Mesothelial cell of epicardium (in vitro differentiated cells): ENCODE measurements around the gene SEPTIN5. TPM values are rescaled to one million over a fixed set of nuclear protein-coding genes. Genes with fewer than 3 reads are reported as not detected.

ENCODE experiments used
- DNase-seq, 2 experiments: peaks; one replicate each; pipeline ENCODE4 v3.0.0; 2021; ENCODE audit warnings: low spot score in 2 of 2; ENCODE audit not compliant: unreplicated experiment in 2 of 2
- H3K27ac Mint-ChIP-seq: 2 replicates; pipeline ENCODE4 v1.8.0; 2021; ENCODE audit warnings: mixed read lengths
- H3K27me3 Mint-ChIP-seq: 2 replicates; pipeline ENCODE4 v1.8.0; 2021; ENCODE audit warnings: low read depth, mixed read lengths
- H3K36me3 Mint-ChIP-seq: 2 replicates; pipeline ENCODE4 v1.8.0; 2021; ENCODE audit warnings: mixed read lengths
- H3K4me1 Mint-ChIP-seq: 2 replicates; pipeline ENCODE4 v1.8.0; 2021; ENCODE audit warnings: mixed read lengths
- H3K4me3 Mint-ChIP-seq: 2 replicates; pipeline ENCODE4 v1.8.0; 2021; ENCODE audit warnings: mild to moderate bottlenecking, moderate library complexity, mixed read lengths
- H3K9me3 Mint-ChIP-seq: 2 replicates; pipeline ENCODE4 v1.8.0; 2021; ENCODE audit warnings: mixed read lengths
- total RNA-seq: library from RNA; stranded (reverse); gene quantifications from 3 replicates; pipeline ENCODE4 v1.2.1, GENCODE V29; 2021
- TF ChIP-seq, protein P1 (sequence below): fragments of 200-600 bp; sonication (generic); IDR thresholded peaks from one replicate; pipeline ENCODE4 v1.5.0; 2021; ENCODE audit warnings: antibody characterized with exemption; ENCODE audit not compliant: unreplicated experiment

SEPTIN5 gene
- total RNA-seq, 1 donor from 2014 or later = 42.1 TPM

DNA sequence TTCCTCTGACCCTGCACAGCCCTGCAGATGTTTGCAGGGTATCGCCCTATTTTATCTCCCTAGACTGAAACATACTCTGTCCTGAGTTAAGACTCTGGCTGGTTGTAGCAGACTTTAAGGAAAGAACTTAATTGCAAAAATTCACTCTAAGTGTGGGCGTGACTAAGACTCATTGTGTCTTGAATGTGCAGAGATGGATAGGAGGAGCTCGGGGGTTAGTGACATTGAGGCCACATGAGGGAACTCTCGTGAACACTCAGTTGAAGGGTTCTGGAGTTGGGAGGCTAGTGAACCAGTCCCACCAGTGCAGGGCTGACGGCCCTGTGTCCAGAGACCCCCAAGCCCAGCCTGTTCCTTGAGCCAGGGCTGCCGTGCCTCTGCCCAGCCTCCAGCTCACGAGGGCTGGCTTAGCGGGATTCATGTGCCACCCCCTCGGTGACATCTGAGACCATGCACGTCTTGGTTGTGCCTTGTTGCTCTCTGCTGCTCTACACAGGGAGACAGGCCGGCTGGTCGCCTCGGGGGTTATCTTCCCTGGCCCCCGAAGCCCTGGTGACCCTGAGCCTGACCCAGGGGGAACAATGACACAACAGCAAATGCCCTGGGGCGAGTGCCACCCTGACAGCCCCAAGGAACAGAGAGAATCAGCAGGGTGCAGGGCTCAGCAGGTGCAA lies 34.8 kb downstream of the SEPTIN5 start:
- Mint-ChIP-seq H3K4me3 (no peak overlapping the region), H3K4me1 (peaks cover 5% of the 10 kb centered on the region), H3K27ac (no peak overlapping the region), H3K36me3 (no peaks in the 10 kb centered on the region), H3K9me3 (no peaks in the 10 kb centered on the region), H3K27me3 (peaks cover 39% of the 10 kb centered on the region)
- TF ChIP-seq, protein P1, sequence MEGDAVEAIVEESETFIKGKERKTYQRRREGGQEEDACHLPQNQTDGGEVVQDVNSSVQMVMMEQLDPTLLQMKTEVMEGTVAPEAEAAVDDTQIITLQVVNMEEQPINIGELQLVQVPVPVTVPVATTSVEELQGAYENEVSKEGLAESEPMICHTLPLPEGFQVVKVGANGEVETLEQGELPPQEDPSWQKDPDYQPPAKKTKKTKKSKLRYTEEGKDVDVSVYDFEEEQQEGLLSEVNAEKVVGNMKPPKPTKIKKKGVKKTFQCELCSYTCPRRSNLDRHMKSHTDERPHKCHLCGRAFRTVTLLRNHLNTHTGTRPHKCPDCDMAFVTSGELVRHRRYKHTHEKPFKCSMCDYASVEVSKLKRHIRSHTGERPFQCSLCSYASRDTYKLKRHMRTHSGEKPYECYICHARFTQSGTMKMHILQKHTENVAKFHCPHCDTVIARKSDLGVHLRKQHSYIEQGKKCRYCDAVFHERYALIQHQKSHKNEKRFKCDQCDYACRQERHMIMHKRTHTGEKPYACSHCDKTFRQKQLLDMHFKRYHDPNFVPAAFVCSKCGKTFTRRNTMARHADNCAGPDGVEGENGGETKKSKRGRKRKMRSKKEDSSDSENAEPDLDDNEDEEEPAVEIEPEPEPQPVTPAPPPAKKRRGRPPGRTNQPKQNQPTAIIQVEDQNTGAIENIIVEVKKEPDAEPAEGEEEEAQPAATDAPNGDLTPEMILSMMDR = no peak
- DNase-seq = no peak

DNA sequence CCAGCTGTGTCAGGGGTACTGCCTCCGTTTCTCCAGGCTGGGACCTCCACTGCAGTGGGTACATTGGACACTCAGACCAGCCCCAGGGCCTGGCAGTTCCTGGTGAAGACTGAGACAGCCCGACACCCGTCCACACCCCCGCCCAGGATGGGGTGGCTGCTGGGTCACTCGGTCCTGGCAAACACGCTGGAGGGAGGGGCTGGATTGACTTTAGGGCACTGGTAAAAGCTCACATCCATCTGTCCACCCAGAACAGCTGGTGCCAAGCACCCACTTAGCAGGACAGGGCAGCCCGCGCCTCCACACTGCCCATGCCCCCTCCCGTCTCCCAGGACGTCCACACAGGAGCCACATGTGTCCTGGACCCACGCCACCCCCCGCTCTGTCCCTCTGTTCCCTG lies 35.6 kb downstream of the SEPTIN5 start:
- Mint-ChIP-seq H3K27me3 (peaks cover 47% of the 10 kb centered on the region), H3K36me3 (no peaks in the 10 kb centered on the region), H3K4me1 (peaks cover 5% of the 10 kb centered on the region), H3K9me3 (no peaks in the 10 kb centered on the region), H3K27ac (no peak overlapping the region), H3K4me3 (no peak overlapping the region)
- TF ChIP-seq, protein P1 = no peak
- DNase-seq = no peak

DNA sequence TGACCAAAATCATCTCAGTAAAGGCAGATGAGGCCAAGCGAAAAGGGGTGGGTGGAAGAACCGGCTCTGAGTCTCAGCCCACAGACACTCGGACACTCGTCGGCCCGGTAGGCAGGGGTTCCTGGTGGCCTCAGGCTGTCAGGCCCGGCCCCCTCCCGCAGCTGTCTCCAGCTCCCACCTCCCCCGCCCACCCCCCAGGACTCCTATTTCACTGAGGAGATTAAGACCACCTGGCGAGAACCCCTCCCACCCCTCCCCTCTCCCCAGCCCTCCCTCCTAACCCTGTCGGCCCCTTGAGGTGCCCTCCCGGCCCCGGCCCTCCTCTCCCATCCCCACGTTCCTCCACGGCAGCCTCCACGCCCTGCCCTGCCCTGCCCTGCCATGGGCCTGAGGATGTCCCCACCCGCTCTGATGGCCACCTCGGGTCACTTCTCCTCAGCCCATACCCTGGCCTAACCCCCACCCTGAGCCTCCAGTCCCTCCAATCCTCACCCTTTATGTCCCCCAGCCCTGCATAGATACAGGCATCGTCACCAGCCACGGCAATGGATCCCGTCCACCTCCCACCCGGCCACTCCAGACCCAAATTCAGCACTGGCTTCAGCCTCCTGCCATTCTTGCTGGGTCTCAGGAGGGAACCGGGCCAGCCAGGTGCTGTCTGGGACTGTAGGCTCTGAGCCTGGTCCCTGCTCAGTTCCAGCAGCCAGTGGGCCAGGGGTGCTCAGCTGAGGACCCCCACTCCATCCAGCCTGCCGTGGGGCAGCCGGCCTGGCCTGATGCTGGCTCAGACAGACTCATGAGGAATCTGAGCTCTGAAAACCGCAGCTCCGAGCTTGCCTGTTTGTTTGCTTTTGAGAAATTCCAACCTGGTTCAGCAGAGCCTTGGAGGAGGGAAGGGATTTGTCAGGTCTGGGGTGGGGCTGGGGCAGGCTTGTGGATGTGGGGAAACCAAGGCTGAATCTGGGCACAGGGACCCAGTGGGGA lies 36.5 kb downstream of the SEPTIN5 start:
- H3K4me1 Mint-ChIP-seq = peaks cover 7% of the 10 kb centered on the region
- H3K27me3 Mint-ChIP-seq = peaks cover 56% of the 10 kb centered on the region
- TF ChIP-seq, protein P1 = no peak
- H3K36me3 Mint-ChIP-seq = no peaks in the 10 kb centered on the region
- H3K27ac Mint-ChIP-seq = no peak overlapping the region
- H3K4me3 Mint-ChIP-seq = no peak overlapping the region
- DNase-seq = no peak
- H3K9me3 Mint-ChIP-seq = no peaks in the 10 kb centered on the region

DNA sequence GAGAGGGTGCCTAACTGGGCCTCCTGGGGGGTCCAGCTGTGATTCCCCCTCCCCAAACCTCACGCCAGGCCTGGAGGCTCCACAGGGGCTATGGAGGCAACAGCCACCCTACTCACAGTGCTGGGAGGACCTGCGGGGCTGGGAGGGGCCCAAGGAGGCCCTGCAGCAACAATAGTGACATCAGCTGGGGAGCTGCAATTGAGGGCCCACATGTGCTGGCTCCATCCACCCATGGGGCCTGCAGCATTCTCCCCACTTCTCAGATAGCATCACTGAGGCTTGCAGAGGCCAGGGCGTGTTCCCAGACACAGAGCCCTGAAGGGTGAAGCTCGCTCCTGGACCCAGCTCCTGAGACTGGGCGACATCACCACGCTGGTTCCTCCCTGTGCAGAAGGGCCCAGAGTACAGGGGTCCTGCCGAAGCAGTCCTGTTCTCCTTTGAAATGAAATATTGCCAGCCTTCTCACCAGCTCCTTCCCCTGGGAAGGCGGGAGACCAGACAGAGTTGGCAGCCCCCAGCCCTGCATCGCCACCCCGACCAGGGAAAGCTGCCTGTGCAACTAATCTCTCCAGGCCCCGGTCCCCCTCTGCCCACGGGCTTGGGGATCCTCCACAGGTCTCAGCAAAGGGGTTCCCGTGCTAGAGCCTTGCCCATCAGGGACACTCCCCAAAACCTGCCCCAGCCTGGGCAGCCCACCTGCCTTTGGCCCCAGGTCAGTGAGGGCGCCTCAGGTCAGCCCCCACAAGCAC lies 37.4 kb downstream of the SEPTIN5 start:
- no peak overlapping the region for H3K27ac Mint-ChIP-seq
- H3K9me3 Mint-ChIP-seq = no peaks in the 10 kb centered on the region
- TF ChIP-seq, protein P1 = no peak
- H3K4me3 Mint-ChIP-seq = no peak overlapping the region
- H3K27me3 Mint-ChIP-seq = peaks cover 65% of the 10 kb centered on the region
- peaks cover 12% of the 10 kb centered on the region for H3K4me1 Mint-ChIP-seq
- no peak for DNase-seq
- no peaks in the 10 kb centered on the region for H3K36me3 Mint-ChIP-seq

DNA sequence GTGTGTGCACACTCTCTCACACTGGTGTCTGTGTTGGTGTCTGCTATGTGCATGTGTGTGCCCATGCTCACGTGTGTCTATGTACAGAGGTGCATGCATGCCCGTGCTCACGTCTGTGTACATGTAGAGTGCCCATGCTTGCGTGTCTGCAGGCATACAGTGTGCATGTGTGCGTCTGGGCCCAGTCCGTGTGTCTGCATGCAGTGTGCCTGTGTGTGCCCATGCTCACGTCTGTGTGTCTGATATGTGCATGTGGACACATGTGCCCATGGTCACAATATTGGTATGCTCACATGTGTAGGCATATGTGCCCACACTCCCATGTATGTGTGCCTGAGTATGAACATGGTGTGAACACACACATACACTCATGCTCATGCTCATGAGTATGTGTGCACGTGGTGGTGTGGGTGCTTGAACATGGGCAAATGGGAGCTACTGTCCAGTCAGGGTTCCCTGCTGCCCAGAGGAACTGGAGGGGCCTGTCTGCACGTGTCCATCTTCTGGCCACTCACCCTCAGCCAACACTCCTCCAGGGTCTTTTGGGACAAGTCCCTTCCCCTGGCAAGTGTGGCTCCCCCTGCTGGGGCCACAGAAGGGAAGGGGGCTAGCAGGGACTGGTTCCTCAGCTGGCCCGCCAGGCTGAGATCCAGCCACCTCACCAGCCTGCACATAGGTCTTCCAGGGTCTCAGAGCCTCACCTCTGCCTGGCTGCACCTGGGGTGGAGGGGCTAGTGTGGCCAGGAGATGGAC lies 39.0 kb downstream of the SEPTIN5 start:
- Mint-ChIP-seq H3K4me3 (no peak overlapping the region), H3K4me1 (peaks cover 12% of the 10 kb centered on the region), H3K27ac (no peak overlapping the region), H3K36me3 (no peaks in the 10 kb centered on the region), H3K9me3 (no peaks in the 10 kb centered on the region), H3K27me3 (peaks cover 75% of the 10 kb centered on the region)
- no peak for DNase-seq
- TF ChIP-seq, protein P1 = no peak
